ENCODE data around the gene MR1. TPM values are rescaled to one million over a fixed set of nuclear protein-coding genes. Genes with fewer than 3 reads are reported as not detected.

Gene MR1
- total and polyA plus RNA-seq, 2 of the 13 experiments (the other 11 are each of a cell fraction or from before 2014, with no cell fraction given) = 7.7 to 10.4 TPM

DNA sequence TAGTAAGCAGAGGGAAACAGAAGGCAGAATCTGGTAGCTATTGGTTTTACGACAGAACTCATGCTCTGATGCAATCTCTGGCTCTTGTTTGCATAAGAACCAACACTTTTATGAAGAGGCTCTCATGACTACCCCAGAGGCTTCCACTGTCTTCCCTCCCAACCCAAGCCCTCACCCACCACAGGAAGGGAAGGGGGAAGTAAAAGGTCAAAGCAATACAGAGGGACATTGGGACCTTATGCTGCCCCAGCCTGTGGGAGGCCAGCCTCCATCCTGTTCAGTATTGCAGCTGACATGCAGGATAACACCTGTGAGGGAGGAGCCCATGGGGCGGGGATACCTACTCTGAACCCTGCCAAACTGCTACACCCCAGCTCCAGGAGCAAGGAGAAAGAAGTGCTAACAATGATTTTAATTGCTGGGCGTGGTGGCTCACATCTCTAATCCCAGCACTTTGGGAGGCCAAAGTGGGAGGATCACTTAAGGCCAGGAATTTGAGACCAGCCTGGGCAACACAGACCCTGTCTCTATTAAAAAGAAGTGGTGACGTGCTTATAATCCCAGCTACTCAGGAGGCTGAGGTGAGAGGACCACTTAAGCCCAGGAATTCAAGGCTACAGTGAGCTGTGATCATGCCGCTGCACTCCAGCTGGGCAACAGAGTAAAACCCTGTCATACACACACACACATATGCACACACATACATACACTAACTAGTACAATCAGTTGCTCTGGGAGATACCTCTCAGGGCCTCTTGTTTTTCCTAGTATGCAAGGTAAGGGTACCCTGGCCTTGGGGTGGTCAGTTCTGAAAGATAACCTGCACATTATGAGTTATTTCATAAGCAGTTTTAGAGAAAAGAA, 9.5 kb downstream of the MR1 start (continued):
- TF ChIP-seq, protein P1, sequence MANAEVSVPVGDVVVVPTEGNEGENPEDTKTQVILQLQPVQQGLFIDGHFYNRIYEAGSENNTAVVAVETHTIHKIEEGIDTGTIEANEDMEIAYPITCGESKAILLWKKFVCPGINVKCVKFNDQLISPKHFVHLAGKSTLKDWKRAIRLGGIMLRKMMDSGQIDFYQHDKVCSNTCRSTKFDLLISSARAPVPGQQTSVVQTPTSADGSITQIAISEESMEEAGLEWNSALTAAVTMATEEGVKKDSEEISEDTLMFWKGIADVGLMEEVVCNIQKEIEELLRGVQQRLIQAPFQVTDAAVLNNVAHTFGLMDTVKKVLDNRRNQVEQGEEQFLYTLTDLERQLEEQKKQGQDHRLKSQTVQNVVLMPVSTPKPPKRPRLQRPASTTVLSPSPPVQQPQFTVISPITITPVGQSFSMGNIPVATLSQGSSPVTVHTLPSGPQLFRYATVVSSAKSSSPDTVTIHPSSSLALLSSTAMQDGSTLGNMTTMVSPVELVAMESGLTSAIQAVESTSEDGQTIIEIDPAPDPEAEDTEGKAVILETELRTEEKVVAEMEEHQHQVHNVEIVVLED (CRISPR knock-in tag; IDR thresholded peaks at IDR 0.05; ENCODE audit: borderline replicate concordance) = no peak
- TF ChIP-seq ZNF644 (CRISPR knock-in tag; IDR thresholded peaks at IDR 0.05; ENCODE audit: low read depth) (peak; percentile 82; the same call in 1 of the 2 replicates), ZNF570 (CRISPR knock-in tag; IDR thresholded peaks at IDR 0.05; ENCODE audit: borderline replicate concordance) (no peak), ZNF776 (CRISPR knock-in tag; IDR thresholded peaks at IDR 0.05) (no peak), NFKB2 (CRISPR knock-in tag; IDR thresholded peaks at IDR 0.05; ENCODE audit: borderline replicate concordance) (no peak), ARNTL (CRISPR knock-in tag; IDR thresholded peaks at IDR 0.05) (no peak), ZNF75D (CRISPR knock-in tag; IDR thresholded peaks at IDR 0.05; ENCODE audit: borderline replicate concordance) (no peak), U2AF1 (optimal IDR thresholded peaks at IDR 0.05; ENCODE audit: low read depth, low read length) (no peak), ZNF569 (CRISPR knock-in tag; IDR thresholded peaks at IDR 0.05; ENCODE audit: borderline replicate concordance) (no peak), SKI (IDR thresholded peaks at IDR 0.05; ENCODE audit: partially characterized antibody) (no peak), SOX6 (IDR thresholded peaks at IDR 0.05) (no peak), SOX6 (CRISPR knock-in tag; IDR thresholded peaks at IDR 0.05) (peak; percentile 67; the same call in 1 of the 2 replicates)
- TF ChIP-seq, protein P2, sequence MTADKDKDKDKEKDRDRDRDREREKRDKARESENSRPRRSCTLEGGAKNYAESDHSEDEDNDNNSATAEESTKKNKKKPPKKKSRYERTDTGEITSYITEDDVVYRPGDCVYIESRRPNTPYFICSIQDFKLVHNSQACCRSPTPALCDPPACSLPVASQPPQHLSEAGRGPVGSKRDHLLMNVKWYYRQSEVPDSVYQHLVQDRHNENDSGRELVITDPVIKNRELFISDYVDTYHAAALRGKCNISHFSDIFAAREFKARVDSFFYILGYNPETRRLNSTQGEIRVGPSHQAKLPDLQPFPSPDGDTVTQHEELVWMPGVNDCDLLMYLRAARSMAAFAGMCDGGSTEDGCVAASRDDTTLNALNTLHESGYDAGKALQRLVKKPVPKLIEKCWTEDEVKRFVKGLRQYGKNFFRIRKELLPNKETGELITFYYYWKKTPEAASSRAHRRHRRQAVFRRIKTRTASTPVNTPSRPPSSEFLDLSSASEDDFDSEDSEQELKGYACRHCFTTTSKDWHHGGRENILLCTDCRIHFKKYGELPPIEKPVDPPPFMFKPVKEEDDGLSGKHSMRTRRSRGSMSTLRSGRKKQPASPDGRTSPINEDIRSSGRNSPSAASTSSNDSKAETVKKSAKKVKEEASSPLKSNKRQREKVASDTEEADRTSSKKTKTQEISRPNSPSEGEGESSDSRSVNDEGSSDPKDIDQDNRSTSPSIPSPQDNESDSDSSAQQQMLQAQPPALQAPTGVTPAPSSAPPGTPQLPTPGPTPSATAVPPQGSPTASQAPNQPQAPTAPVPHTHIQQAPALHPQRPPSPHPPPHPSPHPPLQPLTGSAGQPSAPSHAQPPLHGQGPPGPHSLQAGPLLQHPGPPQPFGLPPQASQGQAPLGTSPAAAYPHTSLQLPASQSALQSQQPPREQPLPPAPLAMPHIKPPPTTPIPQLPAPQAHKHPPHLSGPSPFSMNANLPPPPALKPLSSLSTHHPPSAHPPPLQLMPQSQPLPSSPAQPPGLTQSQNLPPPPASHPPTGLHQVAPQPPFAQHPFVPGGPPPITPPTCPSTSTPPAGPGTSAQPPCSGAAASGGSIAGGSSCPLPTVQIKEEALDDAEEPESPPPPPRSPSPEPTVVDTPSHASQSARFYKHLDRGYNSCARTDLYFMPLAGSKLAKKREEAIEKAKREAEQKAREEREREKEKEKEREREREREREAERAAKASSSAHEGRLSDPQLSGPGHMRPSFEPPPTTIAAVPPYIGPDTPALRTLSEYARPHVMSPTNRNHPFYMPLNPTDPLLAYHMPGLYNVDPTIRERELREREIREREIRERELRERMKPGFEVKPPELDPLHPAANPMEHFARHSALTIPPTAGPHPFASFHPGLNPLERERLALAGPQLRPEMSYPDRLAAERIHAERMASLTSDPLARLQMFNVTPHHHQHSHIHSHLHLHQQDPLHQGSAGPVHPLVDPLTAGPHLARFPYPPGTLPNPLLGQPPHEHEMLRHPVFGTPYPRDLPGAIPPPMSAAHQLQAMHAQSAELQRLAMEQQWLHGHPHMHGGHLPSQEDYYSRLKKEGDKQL (CRISPR knock-in tag; IDR thresholded peaks at IDR 0.05; ENCODE audit: low read depth) = 0 out of 2 replicates have a peak, but pooled peaks have one; percentile 38
- TF ChIP-seq, protein P3, sequence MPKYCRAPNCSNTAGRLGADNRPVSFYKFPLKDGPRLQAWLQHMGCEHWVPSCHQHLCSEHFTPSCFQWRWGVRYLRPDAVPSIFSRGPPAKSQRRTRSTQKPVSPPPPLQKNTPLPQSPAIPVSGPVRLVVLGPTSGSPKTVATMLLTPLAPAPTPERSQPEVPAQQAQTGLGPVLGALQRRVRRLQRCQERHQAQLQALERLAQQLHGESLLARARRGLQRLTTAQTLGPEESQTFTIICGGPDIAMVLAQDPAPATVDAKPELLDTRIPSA (CRISPR knock-in tag; IDR thresholded peaks at IDR 0.05; ENCODE audit: borderline replicate concordance) = no peak
- TF ChIP-seq, protein P4, sequence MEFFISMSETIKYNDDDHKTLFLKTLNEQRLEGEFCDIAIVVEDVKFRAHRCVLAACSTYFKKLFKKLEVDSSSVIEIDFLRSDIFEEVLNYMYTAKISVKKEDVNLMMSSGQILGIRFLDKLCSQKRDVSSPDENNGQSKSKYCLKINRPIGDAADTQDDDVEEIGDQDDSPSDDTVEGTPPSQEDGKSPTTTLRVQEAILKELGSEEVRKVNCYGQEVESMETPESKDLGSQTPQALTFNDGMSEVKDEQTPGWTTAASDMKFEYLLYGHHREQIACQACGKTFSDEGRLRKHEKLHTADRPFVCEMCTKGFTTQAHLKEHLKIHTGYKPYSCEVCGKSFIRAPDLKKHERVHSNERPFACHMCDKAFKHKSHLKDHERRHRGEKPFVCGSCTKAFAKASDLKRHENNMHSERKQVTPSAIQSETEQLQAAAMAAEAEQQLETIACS (CRISPR knock-in tag; IDR thresholded peaks at IDR 0.05) = no peak
- TF ChIP-seq, protein P5, sequence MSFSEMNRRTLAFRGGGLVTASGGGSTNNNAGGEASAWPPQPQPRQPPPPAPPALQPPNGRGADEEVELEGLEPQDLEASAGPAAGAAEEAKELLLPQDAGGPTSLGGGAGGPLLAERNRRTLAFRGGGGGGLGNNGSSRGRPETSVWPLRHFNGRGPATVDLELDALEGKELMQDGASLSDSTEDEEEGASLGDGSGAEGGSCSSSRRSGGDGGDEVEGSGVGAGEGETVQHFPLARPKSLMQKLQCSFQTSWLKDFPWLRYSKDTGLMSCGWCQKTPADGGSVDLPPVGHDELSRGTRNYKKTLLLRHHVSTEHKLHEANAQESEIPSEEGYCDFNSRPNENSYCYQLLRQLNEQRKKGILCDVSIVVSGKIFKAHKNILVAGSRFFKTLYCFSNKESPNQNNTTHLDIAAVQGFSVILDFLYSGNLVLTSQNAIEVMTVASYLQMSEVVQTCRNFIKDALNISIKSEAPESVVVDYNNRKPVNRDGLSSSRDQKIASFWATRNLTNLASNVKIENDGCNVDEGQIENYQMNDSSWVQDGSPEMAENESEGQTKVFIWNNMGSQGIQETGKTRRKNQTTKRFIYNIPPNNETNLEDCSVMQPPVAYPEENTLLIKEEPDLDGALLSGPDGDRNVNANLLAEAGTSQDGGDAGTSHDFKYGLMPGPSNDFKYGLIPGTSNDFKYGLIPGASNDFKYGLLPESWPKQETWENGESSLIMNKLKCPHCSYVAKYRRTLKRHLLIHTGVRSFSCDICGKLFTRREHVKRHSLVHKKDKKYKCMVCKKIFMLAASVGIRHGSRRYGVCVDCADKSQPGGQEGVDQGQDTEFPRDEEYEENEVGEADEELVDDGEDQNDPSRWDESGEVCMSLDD (CRISPR knock-in tag; IDR thresholded peaks at IDR 0.05; ENCODE audit: borderline replicate concordance) = no peak
